Tibial nerve (tissue), 4 donors: ENCODE measurements around the gene MOCOS.

Source experiments
- EP300 ChIP-seq, 2 donors: sonication (generic); formaldehyde crosslinking; IDR thresholded peaks; one replicate each; pipeline ENCODE4 v1.6.1; 2017; ENCODE audit warnings: antibody characterized with exemption in 2 of 2, mild to moderate bottlenecking in 1 of 2
- POLR2A ChIP-seq, 2 donors: fragments of 450-650 bp; IDR thresholded peaks; one replicate each; pipeline ENCODE4 v1.6.1; 2017; ENCODE audit warnings: antibody characterized with exemption in 2 of 2, mild to moderate bottlenecking in 2 of 2, moderate library complexity in 2 of 2
- TF ChIP-seq, protein P1 (sequence below), 5 experiments: fragments of 200-600 bp in 3 of 5; fragments of 450-650 bp in 2 of 5; sonication (generic) in 3 of 5; IDR thresholded peaks; one replicate each; pipeline ENCODE4 v1.5.1; 2016 to 2019; ENCODE audit warnings: antibody characterized with exemption in 5 of 5, mild to moderate bottlenecking in 3 of 5, moderate library complexity in 2 of 5

DNA sequence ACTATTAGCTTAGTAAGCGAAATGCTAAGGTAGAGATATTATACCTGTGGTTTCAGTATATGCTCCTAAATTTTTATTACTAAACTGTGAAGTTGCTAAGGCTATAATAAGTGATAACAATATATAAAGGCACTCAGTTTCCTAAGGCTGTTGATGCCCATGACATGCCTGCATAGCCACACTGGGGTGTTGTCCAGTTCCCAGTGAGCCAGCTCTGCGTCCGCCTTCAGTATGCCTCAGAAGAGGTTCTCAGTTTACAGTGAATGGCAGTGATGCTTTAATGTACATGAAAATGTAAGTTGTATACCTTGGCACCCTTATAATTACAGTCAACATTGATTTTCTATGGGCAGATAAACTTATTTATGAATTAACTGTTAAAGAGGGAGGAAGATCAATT lies 117.4 kb downstream of the MOCOS start:
- no peak for TF ChIP-seq POLR2A (IDR thresholded peaks at IDR 0.05)
- TF ChIP-seq, protein P1, sequence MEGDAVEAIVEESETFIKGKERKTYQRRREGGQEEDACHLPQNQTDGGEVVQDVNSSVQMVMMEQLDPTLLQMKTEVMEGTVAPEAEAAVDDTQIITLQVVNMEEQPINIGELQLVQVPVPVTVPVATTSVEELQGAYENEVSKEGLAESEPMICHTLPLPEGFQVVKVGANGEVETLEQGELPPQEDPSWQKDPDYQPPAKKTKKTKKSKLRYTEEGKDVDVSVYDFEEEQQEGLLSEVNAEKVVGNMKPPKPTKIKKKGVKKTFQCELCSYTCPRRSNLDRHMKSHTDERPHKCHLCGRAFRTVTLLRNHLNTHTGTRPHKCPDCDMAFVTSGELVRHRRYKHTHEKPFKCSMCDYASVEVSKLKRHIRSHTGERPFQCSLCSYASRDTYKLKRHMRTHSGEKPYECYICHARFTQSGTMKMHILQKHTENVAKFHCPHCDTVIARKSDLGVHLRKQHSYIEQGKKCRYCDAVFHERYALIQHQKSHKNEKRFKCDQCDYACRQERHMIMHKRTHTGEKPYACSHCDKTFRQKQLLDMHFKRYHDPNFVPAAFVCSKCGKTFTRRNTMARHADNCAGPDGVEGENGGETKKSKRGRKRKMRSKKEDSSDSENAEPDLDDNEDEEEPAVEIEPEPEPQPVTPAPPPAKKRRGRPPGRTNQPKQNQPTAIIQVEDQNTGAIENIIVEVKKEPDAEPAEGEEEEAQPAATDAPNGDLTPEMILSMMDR (IDR thresholded peaks at IDR 0.05) = no peak
- TF ChIP-seq EP300 (IDR thresholded peaks at IDR 0.05) = no peak
